SU-DHL-6 (cell line): ENCODE measurements around the gene IL20.

Experiments used
- CTCF ChIP-seq: fragments of 200-600 bp; sonication (generic); IDR thresholded peaks from one replicate; pipeline ENCODE4 v1.5.1; 2017; ENCODE audit warnings: antibody characterized with exemption, mild to moderate bottlenecking, low read length, moderate library complexity; ENCODE audit not compliant: insufficient read depth, poor library complexity, severe bottlenecking
- EZH2phosphoT487 ChIP-seq: fragments of 200-600 bp; sonication (generic), shearing (Covaris generic); conservative IDR thresholded peaks from 2 replicates; pipeline ENCODE4 v1.6.1; 2018; ENCODE audit warnings: mild to moderate bottlenecking, antibody characterized with exemption, low read length, moderate library complexity, mixed read lengths

GRCh38 chr1:206897175-206897574 is 31.8 kb downstream of the IL20 start, which contains the start of gene IL24:
- TF ChIP-seq CTCF, result no peak
- no peak for TF ChIP-seq EZH2phosphoT487
